Neural cell (in vitro differentiated cells): ENCODE data around the gene KCTD17. TPM values are rescaled to one million over a fixed set of nuclear protein-coding genes. Genes with fewer than 3 reads are reported as not detected.

Source experiments
- H2AFZ ChIP-seq: fragments of 200-600, 300-800 bp; sonication (generic), shearing (Covaris generic); 2 replicates; pipeline ENCODE4 v1.6.0; 2014; ENCODE audit warnings: low read depth, mild to moderate bottlenecking, antibody characterized with exemption, low read length, moderate library complexity
- H3F3A ChIP-seq: fragments of 200-600 bp; shearing (Covaris generic); 2 replicates; pipeline ENCODE4 v1.6.1; 2016; ENCODE audit warnings: mild to moderate bottlenecking, moderate library complexity, mixed read lengths, antibody characterized with exemption, low read length; ENCODE audit not compliant: insufficient read depth, poor library complexity, severe bottlenecking
- H3K27ac ChIP-seq: fragments of 200-600, 300-800 bp; sonication (generic), shearing (Covaris generic); 2 replicates; pipeline ENCODE4 v1.5.1; 2014; ENCODE audit warnings: mild to moderate bottlenecking, low read length, moderate library complexity
- H3K27me3 ChIP-seq: fragments of 300-800, 200-600 bp; sonication (generic), shearing (Covaris generic); 2 replicates; pipeline ENCODE4 v1.6.0; 2014; ENCODE audit warnings: mild to moderate bottlenecking, low read depth, low read length, moderate library complexity; ENCODE audit not compliant: insufficient read depth
- H3K36me3 ChIP-seq: fragments of 300-800, 200-600 bp; sonication (generic), shearing (Covaris generic); 2 replicates; pipeline ENCODE4 v1.5.1; 2014; ENCODE audit warnings: mild to moderate bottlenecking, antibody characterized with exemption, low read length, moderate library complexity; ENCODE audit not compliant: insufficient read depth
- H3K4me2 ChIP-seq: fragments of 300-800, 200-600 bp; sonication (generic), shearing (Covaris generic); 2 replicates; pipeline ENCODE4 v1.6.0; 2014; ENCODE audit warnings: mild to moderate bottlenecking, low read length
- H3K4me3 ChIP-seq: fragments of 300-800, 200-600 bp; sonication (generic), shearing (Covaris generic); 2 replicates; pipeline ENCODE4 v1.5.1; 2014; ENCODE audit warnings: mild to moderate bottlenecking, low read length, moderate library complexity
- H3K79me2 ChIP-seq: fragments of 200-600 bp; shearing (Covaris generic); replicated peaks from 2 replicates; pipeline ENCODE4 v1.6.0; 2014; ENCODE audit warnings: mild to moderate bottlenecking, low read length, moderate library complexity; ENCODE audit not compliant: insufficient read depth
- H3K9ac ChIP-seq: fragments of 300-800, 200-600 bp; sonication (generic), shearing (Covaris generic); 2 replicates; pipeline ENCODE4 v1.6.1; 2016; ENCODE audit warnings: mild to moderate bottlenecking, low read length, mixed read lengths
- H3K9me2 ChIP-seq: fragments of 200-600 bp; shearing (Covaris generic); 2 replicates; pipeline ENCODE4 v1.6.1; 2016; ENCODE audit warnings: mild to moderate bottlenecking, low read length, mixed read lengths; ENCODE audit not compliant: insufficient read depth
- H3K9me3 ChIP-seq: fragments of 200-600, 300-800 bp; sonication (generic), shearing (Covaris generic); 2 replicates; pipeline ENCODE4 v1.6.1; 2016; ENCODE audit warnings: mild to moderate bottlenecking, mixed run types, low read length, moderate library complexity, mixed read lengths
- H4K20me1 ChIP-seq: fragments of 200-600 bp; shearing (Covaris generic); 2 replicates; pipeline ENCODE4 v1.6.1; 2016; ENCODE audit warnings: mild to moderate bottlenecking, mixed run types; ENCODE audit not compliant: insufficient read depth
- EP300 ChIP-seq: fragments of 450-650 bp; conservative IDR thresholded peaks from 2 replicates; pipeline ENCODE4 v1.6.1; 2014; ENCODE audit warnings: antibody characterized with exemption, mild to moderate bottlenecking, moderate library complexity; ENCODE audit not compliant: poor library complexity, severe bottlenecking
- EZH2 ChIP-seq: fragments of 200-600, 300-800 bp; shearing (Covaris generic), sonication (generic); IDR thresholded peaks from 2 replicates; pipeline ENCODE4 v1.6.1; 2014; ENCODE audit warnings: antibody characterized with exemption, low read length, borderline replicate concordance, mild to moderate bottlenecking; ENCODE audit not compliant: insufficient read depth, poor library complexity, severe bottlenecking
- MXI1 ChIP-seq: fragments of 450-650 bp; conservative IDR thresholded peaks from 2 replicates; pipeline ENCODE4 v1.6.1; 2014; ENCODE audit warnings: antibody characterized with exemption, mild to moderate bottlenecking; ENCODE audit not compliant: poor library complexity, severe bottlenecking
- POLR2AphosphoS5 ChIP-seq: IDR thresholded peaks from 2 replicates; pipeline ENCODE4 v1.6.1; 2012
- RAD21 ChIP-seq: fragments of 450-650 bp; conservative IDR thresholded peaks from 2 replicates; pipeline ENCODE4 v1.6.1; 2014; ENCODE audit warnings: antibody characterized with exemption, mild to moderate bottlenecking, moderate library complexity
- REST ChIP-seq: IDR thresholded peaks from 2 replicates; pipeline ENCODE4 v1.6.1; 2012; ENCODE audit warnings: borderline replicate concordance
- SMC3 ChIP-seq: fragments of 450-650 bp; conservative IDR thresholded peaks from 2 replicates; pipeline ENCODE4 v1.6.1; 2014; ENCODE audit warnings: antibody characterized with exemption, mild to moderate bottlenecking, moderate library complexity; ENCODE audit not compliant: poor library complexity
- TAF1 ChIP-seq: IDR thresholded peaks from 2 replicates; pipeline ENCODE4 v1.6.1; 2012; ENCODE audit warnings: low read depth
- polyA plus RNA-seq: library from polyadenylated mRNA; depleted of rRNA; stranded (reverse); fragments of >200 nt; gene quantifications from 2 replicates; pipeline ENCODE4 v1.2.3, GENCODE V29; 2014
- TF ChIP-seq, protein P1 (sequence below): fragments of 450-650 bp; IDR thresholded peaks from 2 replicates; pipeline ENCODE4 v1.5.1; 2014; ENCODE audit warnings: antibody characterized with exemption, mild to moderate bottlenecking, moderate library complexity; ENCODE audit not compliant: poor library complexity, severe bottlenecking

The KCTD17 gene
- polyA plus RNA-seq, 1 donor from 2014 or later: 96.3 TPM

- Histone ChIP-seq H3K79me2 (no peaks in the 10 kb centered on the region), H3K4me3 (no peak overlapping the region), H3K9ac (no peak overlapping the region), H3K9me2 (no peaks in the 10 kb centered on the region), H3K27me3 (no peaks in the 10 kb centered on the region), H3K4me2 (no peak overlapping the region), H3F3A (no peaks in the 10 kb centered on the region), H4K20me1 (no peaks in the 10 kb centered on the region), H3K27ac (no peak overlapping the region), H2AFZ (no peak overlapping the region), H3K9me3 (no peaks in the 10 kb centered on the region), H3K36me3 (no peaks in the 10 kb centered on the region)
- no peak for TF ChIP-seq POLR2AphosphoS5
- no peak for TF ChIP-seq EP300
- no peak for TF ChIP-seq MXI1
- no peak for TF ChIP-seq REST
Observed at GRCh38 chr22:37057226-37057625, 5.7 kb downstream of the KCTD17 start.

- Histone ChIP-seq H3K9me2 (no peaks in the 10 kb centered on the region), H3K36me3 (no peaks in the 10 kb centered on the region), H3K27ac (no peak overlapping the region), H4K20me1 (no peaks in the 10 kb centered on the region), H3K9ac (no peak overlapping the region), H3K9me3 (no peaks in the 10 kb centered on the region), H3K4me2 (no peak overlapping the region), H3K79me2 (no peaks in the 10 kb centered on the region), H3K27me3 (no peaks in the 10 kb centered on the region), H3K4me3 (no peak overlapping the region), H3F3A (no peaks in the 10 kb centered on the region), H2AFZ (no peak overlapping the region)
- TF ChIP-seq MXI1 (no peak), EP300 (no peak), RAD21 (no peak), TAF1 (no peak), POLR2AphosphoS5 (no peak), REST (no peak), EZH2 (no peak), SMC3 (no peak)
- TF ChIP-seq, protein P1, sequence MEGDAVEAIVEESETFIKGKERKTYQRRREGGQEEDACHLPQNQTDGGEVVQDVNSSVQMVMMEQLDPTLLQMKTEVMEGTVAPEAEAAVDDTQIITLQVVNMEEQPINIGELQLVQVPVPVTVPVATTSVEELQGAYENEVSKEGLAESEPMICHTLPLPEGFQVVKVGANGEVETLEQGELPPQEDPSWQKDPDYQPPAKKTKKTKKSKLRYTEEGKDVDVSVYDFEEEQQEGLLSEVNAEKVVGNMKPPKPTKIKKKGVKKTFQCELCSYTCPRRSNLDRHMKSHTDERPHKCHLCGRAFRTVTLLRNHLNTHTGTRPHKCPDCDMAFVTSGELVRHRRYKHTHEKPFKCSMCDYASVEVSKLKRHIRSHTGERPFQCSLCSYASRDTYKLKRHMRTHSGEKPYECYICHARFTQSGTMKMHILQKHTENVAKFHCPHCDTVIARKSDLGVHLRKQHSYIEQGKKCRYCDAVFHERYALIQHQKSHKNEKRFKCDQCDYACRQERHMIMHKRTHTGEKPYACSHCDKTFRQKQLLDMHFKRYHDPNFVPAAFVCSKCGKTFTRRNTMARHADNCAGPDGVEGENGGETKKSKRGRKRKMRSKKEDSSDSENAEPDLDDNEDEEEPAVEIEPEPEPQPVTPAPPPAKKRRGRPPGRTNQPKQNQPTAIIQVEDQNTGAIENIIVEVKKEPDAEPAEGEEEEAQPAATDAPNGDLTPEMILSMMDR: no peak
Observed at GRCh38 chr22:37057796-37058510, 6.4 kb downstream of the KCTD17 start.
